ENCODE measurements around the gene SFXN5.
"Not testable (repeated sequence)": the region's sequence is repeated elsewhere in the genome, so short reads cannot be mapped to it uniquely, and the experiment has no call there.

Gene SFXN5

GRCh38 chr2:73076701-73077423, 5.3 kb upstream of the SFXN5 start:
- no peak for DNase-seq

- no peak for DNase-seq
Observed at GRCh38 chr2:73075477-73076373, 4.2 kb upstream of the SFXN5 start.

GRCh38 chr2:73074110-73075069, 2.9 kb upstream of the SFXN5 start:
- DNase-seq, result no peak

GRCh38 chr2:73072416-73072815, 904 bp upstream of the SFXN5 start:
- DNase-seq, result no peak

- DNase-seq, result no peak
Observed at GRCh38 chr2:73072129-73072395, 550 bp upstream of the SFXN5 start.

GRCh38 chr2:73070643-73071359, 711 bp downstream of the SFXN5 start:
- DNase-seq, result peak; percentile 22

- DNase-seq, result no peak
Observed at GRCh38 chr2:73069855-73070642, 1.5 kb downstream of the SFXN5 start.

- DNase-seq, result no peak
Observed at GRCh38 chr2:73069041-73069854, 2.3 kb downstream of the SFXN5 start.

GRCh38 chr2:73068147-73068546, 3.4 kb downstream of the SFXN5 start:
- DNase-seq, result no peak

GRCh38 chr2:73067043-73067442, 4.5 kb downstream of the SFXN5 start:
- DNase-seq, result no peak

- not testable (repeated sequence) for DNase-seq
Observed at GRCh38 chr2:73065070-73065469, 6.4 kb downstream of the SFXN5 start.

GRCh38 chr2:73063909-73064875, 7.3 kb downstream of the SFXN5 start:
- no peak for DNase-seq

- DNase-seq, result no peak
Observed at GRCh38 chr2:73063472-73063871, 8.0 kb downstream of the SFXN5 start.

GRCh38 chr2:73059106-73059505, 12.4 kb downstream of the SFXN5 start:
- DNase-seq, result no peak

- no peak for DNase-seq
Observed at GRCh38 chr2:73054980-73055379, 16.5 kb downstream of the SFXN5 start.

GRCh38 chr2:73053316-73054114, 18.0 kb downstream of the SFXN5 start:
- DNase-seq, result no peak

GRCh38 chr2:73050121-73050545, 21.4 kb downstream of the SFXN5 start:
- no peak for DNase-seq
